ENCODE results near the gene CCL11. TPM values are rescaled to one million over a fixed set of nuclear protein-coding genes. Genes with fewer than 3 reads are reported as not detected.
A peak's percentile ranks its signal among the peaks of the same experiment; 100 is the strongest.

Gene CCL11
- total RNA-seq, 4 donors from 2014 or later = 0.26 to 3.4 (median 0.95) TPM; not detected in 1

DNA sequence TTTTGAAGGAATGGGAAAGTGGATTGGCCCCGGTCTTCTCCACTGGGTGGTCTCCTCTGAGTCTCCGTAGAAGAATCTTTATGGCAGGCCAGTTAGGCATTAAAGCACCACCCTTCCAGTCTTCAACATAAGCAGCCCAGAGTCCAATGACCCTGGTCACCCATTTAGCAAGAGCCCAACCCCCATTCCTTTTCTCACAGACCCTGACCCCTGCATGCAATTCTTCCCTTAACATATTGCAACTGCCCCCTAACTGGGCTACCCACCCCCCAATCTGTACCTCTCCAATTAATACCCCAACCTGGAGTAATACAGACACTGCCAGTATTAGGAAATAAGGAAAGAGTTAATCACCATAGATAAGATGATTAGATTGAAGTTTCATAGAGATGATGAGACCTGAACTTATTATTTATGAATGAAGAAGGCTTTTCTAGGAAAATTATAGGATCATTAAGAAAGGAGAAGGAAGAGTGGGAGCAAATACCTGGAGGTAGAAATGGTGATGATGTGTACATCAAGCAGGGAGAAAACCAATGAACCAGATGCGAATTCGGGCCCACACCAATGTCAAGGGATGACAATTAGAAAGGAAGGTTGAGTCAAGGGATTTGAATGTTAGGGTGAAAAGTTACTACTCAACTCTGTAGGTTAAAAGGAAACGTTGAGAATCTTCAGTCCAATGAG, 28.1 kb upstream of the CCL11 start:
- Histone ChIP-seq H3K4me3 (no peak overlapping the region), H3K4me1 (peaks cover 17 to 61% (median 30%) of the 10 kb centered on the region in 3 donors), H3K27me3 (peaks cover 0 to 9% (median 0%) of the 10 kb centered on the region in 4 donors), H3K27ac (no peak overlapping the region), H3K36me3 (no peaks in the 10 kb centered on the region), H3K9me3 (no peaks in the 10 kb centered on the region)
- DNase-seq = no peak
- intact Hi-C loops (cut with DNase I) = no loop called here
- 81 to 85% methylated on average over 5 of the region's 5 CpGs for WGBS, 2 donors
- TF ChIP-seq, protein P1, sequence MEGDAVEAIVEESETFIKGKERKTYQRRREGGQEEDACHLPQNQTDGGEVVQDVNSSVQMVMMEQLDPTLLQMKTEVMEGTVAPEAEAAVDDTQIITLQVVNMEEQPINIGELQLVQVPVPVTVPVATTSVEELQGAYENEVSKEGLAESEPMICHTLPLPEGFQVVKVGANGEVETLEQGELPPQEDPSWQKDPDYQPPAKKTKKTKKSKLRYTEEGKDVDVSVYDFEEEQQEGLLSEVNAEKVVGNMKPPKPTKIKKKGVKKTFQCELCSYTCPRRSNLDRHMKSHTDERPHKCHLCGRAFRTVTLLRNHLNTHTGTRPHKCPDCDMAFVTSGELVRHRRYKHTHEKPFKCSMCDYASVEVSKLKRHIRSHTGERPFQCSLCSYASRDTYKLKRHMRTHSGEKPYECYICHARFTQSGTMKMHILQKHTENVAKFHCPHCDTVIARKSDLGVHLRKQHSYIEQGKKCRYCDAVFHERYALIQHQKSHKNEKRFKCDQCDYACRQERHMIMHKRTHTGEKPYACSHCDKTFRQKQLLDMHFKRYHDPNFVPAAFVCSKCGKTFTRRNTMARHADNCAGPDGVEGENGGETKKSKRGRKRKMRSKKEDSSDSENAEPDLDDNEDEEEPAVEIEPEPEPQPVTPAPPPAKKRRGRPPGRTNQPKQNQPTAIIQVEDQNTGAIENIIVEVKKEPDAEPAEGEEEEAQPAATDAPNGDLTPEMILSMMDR (IDR thresholded peaks at IDR 0.05) = no peak
- no peak for TF ChIP-seq POLR2A (IDR thresholded peaks at IDR 0.05)

DNA sequence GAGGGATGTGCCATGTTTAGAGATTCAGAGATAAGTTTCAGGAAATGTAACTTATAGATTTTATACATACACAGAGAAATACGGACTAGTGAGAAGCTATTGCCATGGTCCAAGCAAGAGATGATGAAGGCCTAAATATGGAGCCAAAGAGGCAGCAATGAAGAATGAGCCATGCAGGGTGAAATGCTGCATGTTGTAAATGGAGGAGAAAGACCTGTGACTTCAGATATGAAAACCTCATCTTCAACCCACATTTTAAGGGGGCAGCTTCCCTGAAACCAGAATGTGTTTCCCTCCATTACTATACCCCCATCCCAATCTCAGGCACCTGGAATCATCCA, 27.6 kb upstream of the CCL11 start:
- Histone ChIP-seq H3K27me3 (peaks cover 0 to 9% (median 0%) of the 10 kb centered on the region in 4 donors), H3K27ac (no peak overlapping the region), H3K9me3 (no peaks in the 10 kb centered on the region), H3K36me3 (no peaks in the 10 kb centered on the region), H3K4me3 (no peak overlapping the region), H3K4me1 (peaks cover 12 to 56% (median 25%) of the 10 kb centered on the region in 3 donors)
- intact Hi-C loops (cut with DNase I) = no loop called here
- TF ChIP-seq, protein P1 (IDR thresholded peaks at IDR 0.05) = no peak
- no peak for TF ChIP-seq POLR2A (IDR thresholded peaks at IDR 0.05)
- 60 to 83% methylated on average over 1 of the region's 1 CpG for WGBS, 2 donors
- DNase-seq = no peak

DNA sequence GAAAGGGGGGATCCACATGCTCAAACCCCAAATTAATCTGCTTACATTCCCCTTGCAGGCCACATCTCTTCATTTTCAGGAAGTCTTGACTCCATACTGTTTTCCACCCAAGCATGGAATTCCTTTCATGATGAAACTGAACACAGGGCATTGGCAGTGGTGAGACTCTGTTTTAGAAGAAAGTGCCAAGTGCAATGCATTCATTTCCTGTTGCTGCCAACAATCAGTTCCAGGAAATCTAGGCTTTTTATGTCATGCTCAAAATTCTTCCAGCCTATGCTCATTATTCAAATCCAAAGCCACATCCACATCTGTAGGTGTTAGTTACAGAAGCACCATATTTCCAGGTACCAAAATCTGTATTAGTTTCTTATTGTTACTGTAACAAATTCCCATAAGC, 26.4 kb upstream of the CCL11 start:
- intact Hi-C loops (cut with DNase I) = no loop called here
- H3K9me3 ChIP-seq = no peaks in the 10 kb centered on the region
- no peak for DNase-seq
- peaks cover 0 to 6% (median 0%) of the 10 kb centered on the region in 4 donors for H3K27me3 ChIP-seq
- peak overlapping the region in 2 of 4 donors; percentile 25 to 53 for H3K27ac ChIP-seq
- H3K4me3 ChIP-seq = no peak overlapping the region
- H3K4me1 ChIP-seq = peaks cover 8 to 44% (median 13%) of the 10 kb centered on the region in 3 donors
- TF ChIP-seq, protein P1 (IDR thresholded peaks at IDR 0.05) = no peak
- no peak for TF ChIP-seq POLR2A (IDR thresholded peaks at IDR 0.05)
- no peaks in the 10 kb centered on the region for H3K36me3 ChIP-seq

DNA sequence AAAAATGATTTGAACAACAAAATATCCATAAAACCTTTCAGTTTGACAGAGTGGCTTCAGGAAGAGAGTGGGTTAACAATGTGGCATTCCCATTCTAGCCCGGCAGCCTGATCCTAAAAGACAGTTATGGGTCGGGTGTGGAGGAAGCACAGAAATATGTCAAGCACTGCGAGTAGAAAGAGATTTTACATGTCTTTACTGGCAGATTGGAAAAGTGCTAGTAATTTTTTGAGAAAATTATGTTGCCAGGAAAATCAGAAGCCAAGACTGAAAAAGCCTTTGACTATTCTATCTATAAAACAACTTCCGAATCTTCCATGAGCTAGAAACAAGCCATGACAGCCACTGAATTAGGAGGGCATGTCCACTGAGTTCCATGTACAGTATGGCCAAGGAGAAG, 24.7 kb upstream of the CCL11 start:
- no peak for TF ChIP-seq POLR2A (IDR thresholded peaks at IDR 0.05)
- TF ChIP-seq, protein P1 (IDR thresholded peaks at IDR 0.05) = no peak
- Histone ChIP-seq H3K4me1 (peaks cover 0 to 27% (median 5%) of the 10 kb centered on the region in 3 donors), H3K4me3 (no peak overlapping the region), H3K36me3 (no peaks in the 10 kb centered on the region), H3K9me3 (no peaks in the 10 kb centered on the region), H3K27me3 (no peaks in the 10 kb centered on the region), H3K27ac (no peak overlapping the region)
- WGBS, 2 donors = 16 to 46% methylated on average over 4 of the region's 4 CpGs
- intact Hi-C loops (cut with DNase I) = no loop called here
- DNase-seq = no peak

DNA sequence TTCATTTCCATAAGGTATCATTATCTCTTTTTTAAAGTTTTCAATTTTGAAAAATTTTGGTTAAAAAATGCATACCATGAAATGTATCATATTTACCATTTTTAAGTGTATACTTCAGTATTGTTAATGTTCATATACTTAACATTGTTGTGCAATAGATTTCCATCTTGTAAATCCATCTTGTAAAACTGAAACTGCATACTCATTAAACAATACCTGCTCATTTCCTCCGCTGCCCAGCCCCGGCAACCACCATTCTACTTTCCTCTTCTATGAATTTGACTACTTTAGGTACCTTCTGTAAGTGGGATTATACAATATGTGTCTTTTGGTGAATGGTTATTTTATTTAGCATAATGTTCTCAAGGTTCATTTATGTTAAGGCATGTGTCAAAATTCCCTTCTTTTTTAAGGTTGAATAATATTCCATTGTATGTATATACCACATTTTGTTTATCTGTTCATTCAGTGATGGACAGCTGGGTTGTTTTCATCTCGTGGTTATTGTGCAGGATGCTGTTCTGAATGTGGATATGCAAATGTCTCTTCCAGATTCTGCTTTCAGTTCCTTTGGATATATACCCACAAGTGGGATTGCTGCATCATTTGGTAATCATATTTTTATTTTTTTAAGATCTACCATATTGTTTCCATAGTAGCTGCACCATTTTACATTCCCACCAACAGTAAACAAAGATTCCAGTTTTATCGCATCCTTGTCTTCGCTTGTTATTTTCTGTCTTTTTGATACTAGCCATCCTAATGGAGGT, 23.8 kb upstream of the CCL11 start:
- no peak for TF ChIP-seq POLR2A (IDR thresholded peaks at IDR 0.05)
- TF ChIP-seq, protein P1 (IDR thresholded peaks at IDR 0.05) = no peak

More for the DNA sequence above, 23.8 kb upstream of the CCL11 start:
- Histone ChIP-seq H3K27ac (no peak overlapping the region), H3K9me3 (no peaks in the 10 kb centered on the region), H3K36me3 (no peaks in the 10 kb centered on the region), H3K27me3 (no peaks in the 10 kb centered on the region), H3K4me1 (peaks cover 0 to 18% (median 0%) of the 10 kb centered on the region in 3 donors), H3K4me3 (no peak overlapping the region)
- intact Hi-C loops (cut with DNase I) = no loop called here
- no peak for DNase-seq
- 81 to 84% methylated on average over 5 of the region's 5 CpGs for WGBS, 2 donors

Data from esophagus squamous epithelium (tissue), 5 donors.